Liver (tissue), 9 donors: ENCODE data around the gene CSNK2B. TPM values are rescaled to one million over a fixed set of nuclear protein-coding genes. Genes with fewer than 3 reads are reported as not detected.

ENCODE experiments used
- DNase-seq: peaks from one replicate; pipeline ENCODE4 v3.0.0-alpha.2; 2017; ENCODE audit warnings: low spot score
- H3K27ac ChIP-seq, 2 donors: one replicate each; pipeline ENCODE4 v1.7.0; 2013; ENCODE audit warnings: inconsistent platforms in 2 of 2, low read length in 2 of 2, control low read depth in 1 of 2, low read depth in 1 of 2, mild to moderate bottlenecking in 1 of 2
- H3K27me3 ChIP-seq, 4 donors: one replicate each; pipeline versions ENCODE4 v1.6.1 to v1.7.0; 2013; ENCODE audit warnings: low read length in 3 of 4, inconsistent platforms in 1 of 4, mild to moderate bottlenecking in 1 of 4, moderate library complexity in 1 of 4; ENCODE audit not compliant: control insufficient read depth in 4 of 4, insufficient read depth in 4 of 4
- H3K36me3 ChIP-seq, 4 donors: one replicate each; pipeline versions ENCODE4 v1.6.1 to v1.7.0; 2013; ENCODE audit warnings: low read length in 3 of 4, mild to moderate bottlenecking in 3 of 4, low read depth in 1 of 4, moderate library complexity in 1 of 4; ENCODE audit not compliant: control insufficient read depth in 4 of 4, insufficient read depth in 3 of 4
- H3K4me1 ChIP-seq, 4 donors: one replicate each; pipeline versions ENCODE4 v1.6.1 to v1.7.0; 2013; ENCODE audit warnings: low read length in 3 of 4, mild to moderate bottlenecking in 3 of 4, moderate library complexity in 1 of 4; ENCODE audit not compliant: control insufficient read depth in 4 of 4, insufficient read depth in 4 of 4
- H3K4me3 ChIP-seq, 3 donors: one replicate each; pipeline versions ENCODE4 v1.6.1 to v1.7.0; 2013; ENCODE audit warnings: low read length in 3 of 3, control low read depth in 1 of 3, low read depth in 1 of 3, mild to moderate bottlenecking in 1 of 3
- H3K9ac ChIP-seq, 2 donors: one replicate each; pipeline ENCODE4 v1.7.0; 2013; ENCODE audit warnings: low read length in 2 of 2, mild to moderate bottlenecking in 2 of 2, moderate library complexity in 2 of 2, control low read depth in 1 of 2, low read depth in 1 of 2
- H3K9me3 ChIP-seq, 4 donors: one replicate each; pipeline versions ENCODE4 v1.6.1 to v1.7.0; 2013; ENCODE audit warnings: low read length in 3 of 4; ENCODE audit not compliant: control insufficient read depth in 4 of 4
- ATF3 ChIP-seq: IDR thresholded peaks from 2 replicates; pipeline ENCODE4 v1.6.1; 2016; ENCODE audit warnings: antibody characterized with exemption
- EGR1 ChIP-seq, 2 donors: IDR thresholded peaks; 2 replicates each; pipeline ENCODE4 v1.6.1; 2016 to 2018; ENCODE audit warnings: antibody characterized with exemption in 2 of 2, low read depth in 2 of 2
- FOXA1 ChIP-seq: IDR thresholded peaks from 2 replicates; pipeline ENCODE4 v1.6.1; 2016; ENCODE audit warnings: antibody characterized with exemption
- FOXA2 ChIP-seq: IDR thresholded peaks from 2 replicates; pipeline ENCODE4 v1.6.1; 2016; ENCODE audit warnings: antibody characterized with exemption
- GABPA ChIP-seq, 2 donors: IDR thresholded peaks in 1 of 2; conservative IDR thresholded peaks in 1 of 2; 2 replicates each; pipeline ENCODE4 v1.6.1; 2016; ENCODE audit warnings: antibody characterized with exemption in 2 of 2, mild to moderate bottlenecking in 1 of 2, moderate library complexity in 1 of 2
- HNF4A ChIP-seq, 2 donors: conservative IDR thresholded peaks; 2 replicates each; pipeline ENCODE4 v1.6.1; 2016; ENCODE audit warnings: antibody characterized with exemption in 2 of 2, mild to moderate bottlenecking in 2 of 2
- JUND ChIP-seq, 2 donors: IDR thresholded peaks; 2 replicates each; pipeline ENCODE4 v1.6.1; 2016; ENCODE audit warnings: antibody characterized with exemption in 2 of 2
- MAX ChIP-seq: IDR thresholded peaks from 2 replicates; pipeline ENCODE4 v1.6.1; 2016; ENCODE audit warnings: antibody characterized with exemption
- NR2F2 ChIP-seq: IDR thresholded peaks from 2 replicates; pipeline ENCODE4 v1.6.1; 2016; ENCODE audit warnings: antibody characterized with exemption
- RAD21 ChIP-seq, 2 donors: IDR thresholded peaks; 2 replicates each; pipeline ENCODE4 v1.6.1; 2016; ENCODE audit warnings: antibody characterized with exemption in 2 of 2, mild to moderate bottlenecking in 2 of 2
- REST ChIP-seq: IDR thresholded peaks from 2 replicates; pipeline ENCODE4 v1.6.1; 2016; ENCODE audit warnings: antibody characterized with exemption, mild to moderate bottlenecking
- RXRA ChIP-seq, 2 donors: IDR thresholded peaks; 2 replicates each; pipeline ENCODE4 v1.6.1; 2017 to 2018; ENCODE audit warnings: antibody characterized with exemption in 2 of 2, mild to moderate bottlenecking in 1 of 2
- SP1 ChIP-seq: IDR thresholded peaks from 2 replicates; pipeline ENCODE4 v1.6.1; 2018; ENCODE audit warnings: antibody characterized with exemption, mild to moderate bottlenecking
- TAF1 ChIP-seq: conservative IDR thresholded peaks from 2 replicates; pipeline ENCODE4 v1.6.1; 2016; ENCODE audit warnings: antibody characterized with exemption, mild to moderate bottlenecking
- YY1 ChIP-seq: IDR thresholded peaks from 2 replicates; pipeline ENCODE4 v1.6.1; 2016; ENCODE audit warnings: antibody characterized with exemption, mild to moderate bottlenecking
- ZBTB33 ChIP-seq: IDR thresholded peaks from 2 replicates; pipeline ENCODE4 v1.6.1; 2016; ENCODE audit warnings: antibody characterized with exemption
- WGBS: extraction: QIAGEN DNeasy Blood & Tissue Kit; methylation state at CpG from one replicate; pipeline ENCODE4 v1.1.7; 2013; 5-methylcytosine and 5-hydroxymethylcytosine counted together
- polyA plus RNA-seq, 2 donors: library from polyadenylated mRNA; stranded (reverse) in 1 of 2; unstranded in 1 of 2; fragments of 200-250 nt in 1 of 2; fragments of >200 nt in 1 of 2; fragmentation: Nextera tagmentation in 1 of 2; extraction: Ambion mirVana in 1 of 2; gene quantifications; one replicate each; pipeline versions ENCODE4 v1.2.1 to v1.2.3, GENCODE V29; 2013 to 2015
- total RNA-seq, 2 donors: library from RNA; depleted of rRNA; stranded (reverse); fragments of >200 nt; gene quantifications; one replicate each; pipeline ENCODE4 v1.2.3, GENCODE V29; 2014
- TF ChIP-seq, protein P1 (sequence below): fragments of 150-350 bp; IDR thresholded peaks from 2 replicates; pipeline ENCODE4 v1.5.1; 2017; ENCODE audit warnings: improper control_type of control experiment, low read depth, low read length; ENCODE audit not compliant: missing input control
- donor health status: healthy.
- donor health status: healthy.
- donor health status: healthy.
- donor health status: healthy.
- donor health status: healthy.

The CSNK2B gene
- total and polyA plus RNA-seq, 4 donors, result 58.1 to 108 (median 77.0) TPM

DNA sequence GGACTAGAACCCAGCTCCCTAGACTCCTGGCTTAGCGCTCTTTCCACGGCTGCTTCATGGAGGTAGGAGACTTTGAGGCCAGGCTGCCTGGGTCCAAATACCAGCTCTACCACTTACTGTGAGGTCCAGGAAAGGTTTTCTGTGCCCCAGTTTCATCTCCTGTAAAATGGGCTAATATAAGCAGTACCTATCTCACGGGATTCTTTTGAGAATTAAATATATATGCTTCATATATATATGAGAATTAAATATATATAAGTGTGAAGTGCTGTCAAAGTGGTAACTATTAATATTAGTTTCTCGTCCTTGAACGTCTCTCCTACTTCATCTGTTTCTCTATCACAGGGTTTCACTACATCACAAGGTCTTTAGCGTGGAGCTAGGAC is 25.2 kb downstream of the CSNK2B start:
- no peak overlapping the region for H3K9ac ChIP-seq
- H3K27ac ChIP-seq, result no peak overlapping the region
- no peak for DNase-seq
- no peak overlapping the region for H3K4me3 ChIP-seq
- WGBS, result 94% methylated on average over 6 of the region's 6 CpGs
- H3K36me3 ChIP-seq, result peaks cover 4 to 87% (median 64%) of the 10 kb centered on the region in 4 donors
- no peaks in the 10 kb centered on the region for H3K4me1 ChIP-seq
- no peaks in the 10 kb centered on the region for H3K27me3 ChIP-seq
- H3K9me3 ChIP-seq, result no peaks in the 10 kb centered on the region
- TF ChIP-seq YY1, result no peak
- TF ChIP-seq JUND (IDR thresholded peaks at IDR 0.05), result no peak
- TF ChIP-seq SP1, result no peak
- no peak for TF ChIP-seq ATF3
- no peak for TF ChIP-seq NR2F2
- no peak for TF ChIP-seq EGR1 (IDR thresholded peaks at IDR 0.05; ENCODE audit: low read depth in 2 of 2)
- TF ChIP-seq ZBTB33, result no peak
- TF ChIP-seq, protein P1, sequence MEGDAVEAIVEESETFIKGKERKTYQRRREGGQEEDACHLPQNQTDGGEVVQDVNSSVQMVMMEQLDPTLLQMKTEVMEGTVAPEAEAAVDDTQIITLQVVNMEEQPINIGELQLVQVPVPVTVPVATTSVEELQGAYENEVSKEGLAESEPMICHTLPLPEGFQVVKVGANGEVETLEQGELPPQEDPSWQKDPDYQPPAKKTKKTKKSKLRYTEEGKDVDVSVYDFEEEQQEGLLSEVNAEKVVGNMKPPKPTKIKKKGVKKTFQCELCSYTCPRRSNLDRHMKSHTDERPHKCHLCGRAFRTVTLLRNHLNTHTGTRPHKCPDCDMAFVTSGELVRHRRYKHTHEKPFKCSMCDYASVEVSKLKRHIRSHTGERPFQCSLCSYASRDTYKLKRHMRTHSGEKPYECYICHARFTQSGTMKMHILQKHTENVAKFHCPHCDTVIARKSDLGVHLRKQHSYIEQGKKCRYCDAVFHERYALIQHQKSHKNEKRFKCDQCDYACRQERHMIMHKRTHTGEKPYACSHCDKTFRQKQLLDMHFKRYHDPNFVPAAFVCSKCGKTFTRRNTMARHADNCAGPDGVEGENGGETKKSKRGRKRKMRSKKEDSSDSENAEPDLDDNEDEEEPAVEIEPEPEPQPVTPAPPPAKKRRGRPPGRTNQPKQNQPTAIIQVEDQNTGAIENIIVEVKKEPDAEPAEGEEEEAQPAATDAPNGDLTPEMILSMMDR, result no peak
- no peak for TF ChIP-seq HNF4A (conservative IDR thresholded peaks at IDR 0.05)
- no peak for TF ChIP-seq GABPA (IDR thresholded peaks at IDR 0.05 in 1 of 2, conservative IDR thresholded peaks at IDR 0.05 in 1 of 2)
- no peak for TF ChIP-seq MAX
- TF ChIP-seq FOXA2, result no peak
- TF ChIP-seq RXRA (IDR thresholded peaks at IDR 0.05), result no peak
- no peak for TF ChIP-seq REST
- no peak for TF ChIP-seq FOXA1
- no peak for TF ChIP-seq TAF1

GRCh38 chr6:31691564-31692108 is 25.8 kb downstream of the CSNK2B start:
- no peaks in the 10 kb centered on the region for H3K27me3 ChIP-seq
- H3K4me1 ChIP-seq, result no peaks in the 10 kb centered on the region
- H3K27ac ChIP-seq, result no peak overlapping the region
- no peak overlapping the region for H3K9ac ChIP-seq
- WGBS, result 96% methylated on average over 12 of the region's 12 CpGs
- H3K9me3 ChIP-seq, result no peaks in the 10 kb centered on the region
- H3K36me3 ChIP-seq, result peaks cover 7 to 84% (median 62%) of the 10 kb centered on the region in 4 donors
- no peak overlapping the region for H3K4me3 ChIP-seq
- DNase-seq, result no peak
- TF ChIP-seq JUND (IDR thresholded peaks at IDR 0.05) (no peak), HNF4A (conservative IDR thresholded peaks at IDR 0.05) (no peak), ATF3 (no peak), SP1 (no peak), NR2F2 (no peak), REST (no peak), EGR1 (IDR thresholded peaks at IDR 0.05; ENCODE audit: low read depth in 2 of 2) (no peak), RAD21 (IDR thresholded peaks at IDR 0.05) (no peak), FOXA1 (no peak)
- TF ChIP-seq, protein P1, result no peak
